AG10803 (cell line): ENCODE data around the gene GATAD2B.
A peak's percentile ranks its signal among the peaks of the same experiment; 100 is the strongest.

Experiments
- DNase-seq: peaks from one replicate; pipeline ENCODE4 v3.0.0; 2010; ENCODE audit warnings: low read depth
- H3K4me3 ChIP-seq: 2 replicates; pipeline ENCODE4 v1.5.1; 2011; ENCODE audit warnings: mild to moderate bottlenecking, low read length, control low read depth
- TF ChIP-seq, protein P1 (sequence below): conservative IDR thresholded peaks from 2 replicates; pipeline ENCODE4 v1.5.1; 2011; ENCODE audit warnings: mild to moderate bottlenecking, low read length, control low read depth, inconsistent platforms

Gene GATAD2B

DNA sequence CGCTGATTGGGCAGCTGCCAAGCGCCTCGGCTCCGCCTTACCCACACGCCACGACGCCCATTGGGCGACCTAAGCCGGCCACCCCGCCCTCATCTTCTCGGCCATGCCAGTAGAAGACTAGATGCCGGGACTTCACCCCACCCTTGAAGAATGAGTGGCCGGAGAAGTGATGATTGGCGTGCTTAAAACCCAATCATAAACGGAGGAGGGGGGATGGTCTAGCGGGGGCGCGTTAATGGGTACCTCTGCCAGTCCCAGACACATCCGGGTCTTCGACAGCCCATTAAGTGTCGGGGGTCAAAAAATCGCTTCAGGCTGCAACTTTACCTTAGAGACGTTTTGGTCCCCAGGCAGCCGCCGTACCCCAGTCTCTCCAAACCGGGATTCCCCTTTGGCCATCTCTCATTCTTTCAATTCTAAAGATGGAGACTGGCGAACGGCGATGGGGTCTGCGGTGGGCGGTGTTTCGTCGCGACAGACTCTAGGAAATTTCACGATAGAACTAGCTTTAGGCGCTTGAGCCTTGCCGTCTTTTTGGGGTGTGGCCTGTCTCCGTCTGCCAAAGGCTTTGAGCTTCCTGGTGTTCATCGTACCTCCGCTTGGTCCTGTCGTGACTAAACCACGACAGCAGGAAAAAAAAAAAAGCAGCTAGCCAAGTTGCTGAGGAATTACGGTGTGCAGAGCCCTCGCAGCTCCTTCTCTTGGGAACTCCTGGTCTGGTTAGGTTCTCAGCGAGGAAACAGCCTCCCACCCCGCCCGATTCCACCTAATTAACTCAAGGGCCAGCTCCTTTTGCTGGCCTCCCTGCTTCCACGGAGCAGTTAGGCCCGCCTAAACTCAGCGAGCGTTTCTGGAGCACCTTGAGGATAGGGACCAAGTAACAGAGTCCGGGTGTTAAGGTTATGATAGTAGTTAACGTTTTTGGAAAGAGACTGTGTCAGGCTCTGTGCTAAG, at the start of gene GATAD2B:
TSS of gene GATAD2B (minus strand) at position 1 of the 954 bp plus-strand sequence. CDS start 94,625 bp downstream, outside the sequence.
- DNase-seq, result peak; percentile 100
- TF ChIP-seq, protein P1, sequence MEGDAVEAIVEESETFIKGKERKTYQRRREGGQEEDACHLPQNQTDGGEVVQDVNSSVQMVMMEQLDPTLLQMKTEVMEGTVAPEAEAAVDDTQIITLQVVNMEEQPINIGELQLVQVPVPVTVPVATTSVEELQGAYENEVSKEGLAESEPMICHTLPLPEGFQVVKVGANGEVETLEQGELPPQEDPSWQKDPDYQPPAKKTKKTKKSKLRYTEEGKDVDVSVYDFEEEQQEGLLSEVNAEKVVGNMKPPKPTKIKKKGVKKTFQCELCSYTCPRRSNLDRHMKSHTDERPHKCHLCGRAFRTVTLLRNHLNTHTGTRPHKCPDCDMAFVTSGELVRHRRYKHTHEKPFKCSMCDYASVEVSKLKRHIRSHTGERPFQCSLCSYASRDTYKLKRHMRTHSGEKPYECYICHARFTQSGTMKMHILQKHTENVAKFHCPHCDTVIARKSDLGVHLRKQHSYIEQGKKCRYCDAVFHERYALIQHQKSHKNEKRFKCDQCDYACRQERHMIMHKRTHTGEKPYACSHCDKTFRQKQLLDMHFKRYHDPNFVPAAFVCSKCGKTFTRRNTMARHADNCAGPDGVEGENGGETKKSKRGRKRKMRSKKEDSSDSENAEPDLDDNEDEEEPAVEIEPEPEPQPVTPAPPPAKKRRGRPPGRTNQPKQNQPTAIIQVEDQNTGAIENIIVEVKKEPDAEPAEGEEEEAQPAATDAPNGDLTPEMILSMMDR, result no peak
- H3K4me3 ChIP-seq, result peak within 1 kb of the TSS; percentile 89

DNA sequence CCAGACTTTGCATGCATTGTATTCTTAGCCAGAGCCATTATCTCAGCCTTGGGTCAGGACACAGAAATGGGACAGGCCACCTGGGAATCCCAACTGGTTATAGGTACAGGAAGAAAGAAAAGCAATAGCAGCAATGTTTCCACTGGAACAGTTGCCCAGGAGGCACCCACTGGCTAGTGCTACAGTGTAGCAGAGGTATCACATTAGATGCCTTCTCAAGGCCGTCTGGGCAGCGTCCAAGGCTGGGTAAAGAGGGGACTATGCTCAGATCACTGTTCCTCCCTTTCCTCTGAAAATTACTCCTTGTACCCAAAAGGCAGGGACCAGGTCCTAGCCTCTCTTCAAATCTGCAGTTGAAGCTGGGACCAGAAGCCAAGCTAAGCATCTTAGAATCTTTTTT, 47.6 kb upstream of the GATAD2B start:
- no peak for DNase-seq
- TF ChIP-seq, protein P1, result no peak
- no peak overlapping the region for H3K4me3 ChIP-seq

DNA sequence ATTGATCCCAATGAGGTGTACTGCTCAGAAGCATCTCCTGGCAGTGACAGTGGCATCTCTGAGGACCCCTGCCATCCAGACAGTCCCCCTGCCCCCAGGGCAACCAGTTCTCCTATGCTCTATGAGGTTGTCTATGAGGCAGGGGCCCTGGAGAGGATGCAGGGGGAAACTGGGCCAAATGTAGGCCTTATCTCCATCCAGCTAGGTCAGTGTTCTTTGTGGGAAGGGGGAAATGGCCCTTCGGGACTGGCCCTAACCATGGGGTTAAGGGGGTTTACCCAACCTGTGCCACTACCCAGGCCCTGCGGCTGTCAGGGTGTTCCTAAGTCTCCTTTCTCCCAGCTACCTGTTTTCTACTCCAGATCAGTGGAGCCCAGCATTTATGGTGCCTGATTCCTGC, 46.2 kb upstream of the GATAD2B start:
- TF ChIP-seq, protein P1, result no peak
- H3K4me3 ChIP-seq, result no peak overlapping the region
- no peak for DNase-seq

DNA sequence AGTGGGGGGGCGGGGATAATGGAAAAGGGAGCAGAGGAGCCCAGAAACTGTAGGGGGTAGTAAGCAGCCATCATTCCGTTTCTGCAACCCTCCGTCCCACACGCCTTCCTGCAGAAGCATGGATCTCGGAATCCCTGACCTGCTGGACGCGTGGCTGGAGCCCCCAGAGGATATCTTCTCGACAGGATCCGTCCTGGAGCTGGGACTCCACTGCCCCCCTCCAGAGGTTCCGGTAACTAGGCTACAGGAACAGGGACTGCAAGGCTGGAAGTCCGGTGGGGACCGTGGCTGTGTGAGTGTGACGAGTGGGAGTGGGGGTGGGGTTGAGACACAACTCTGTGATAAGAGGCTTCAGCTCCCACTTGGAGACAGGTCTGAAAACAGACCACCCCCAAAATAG, 45.6 kb upstream of the GATAD2B start:
- DNase-seq, result no peak
- TF ChIP-seq, protein P1, result no peak
- peak overlapping the region; percentile 75 for H3K4me3 ChIP-seq

DNA sequence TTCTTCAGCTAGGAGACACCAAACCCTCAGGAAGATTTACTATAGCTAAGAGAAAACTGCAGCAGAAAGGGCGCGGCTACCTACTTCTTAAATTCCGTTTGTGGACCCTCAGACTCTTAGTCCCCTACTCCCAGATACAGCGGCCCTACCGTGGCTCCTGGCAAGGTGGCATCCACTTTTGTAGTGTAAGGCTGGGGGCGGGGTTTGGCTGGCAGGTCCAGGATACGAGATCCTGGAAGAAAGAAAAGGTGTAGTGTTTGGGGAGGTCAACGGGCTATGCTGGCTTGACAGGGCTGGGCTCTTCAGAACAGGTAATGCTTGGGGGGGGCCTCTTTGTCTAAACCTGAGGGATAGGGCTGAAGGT, 45.2 kb upstream of the GATAD2B start:
- DNase-seq, result no peak
- peak overlapping the region; percentile 75 for H3K4me3 ChIP-seq
- TF ChIP-seq, protein P1, result no peak

DNA sequence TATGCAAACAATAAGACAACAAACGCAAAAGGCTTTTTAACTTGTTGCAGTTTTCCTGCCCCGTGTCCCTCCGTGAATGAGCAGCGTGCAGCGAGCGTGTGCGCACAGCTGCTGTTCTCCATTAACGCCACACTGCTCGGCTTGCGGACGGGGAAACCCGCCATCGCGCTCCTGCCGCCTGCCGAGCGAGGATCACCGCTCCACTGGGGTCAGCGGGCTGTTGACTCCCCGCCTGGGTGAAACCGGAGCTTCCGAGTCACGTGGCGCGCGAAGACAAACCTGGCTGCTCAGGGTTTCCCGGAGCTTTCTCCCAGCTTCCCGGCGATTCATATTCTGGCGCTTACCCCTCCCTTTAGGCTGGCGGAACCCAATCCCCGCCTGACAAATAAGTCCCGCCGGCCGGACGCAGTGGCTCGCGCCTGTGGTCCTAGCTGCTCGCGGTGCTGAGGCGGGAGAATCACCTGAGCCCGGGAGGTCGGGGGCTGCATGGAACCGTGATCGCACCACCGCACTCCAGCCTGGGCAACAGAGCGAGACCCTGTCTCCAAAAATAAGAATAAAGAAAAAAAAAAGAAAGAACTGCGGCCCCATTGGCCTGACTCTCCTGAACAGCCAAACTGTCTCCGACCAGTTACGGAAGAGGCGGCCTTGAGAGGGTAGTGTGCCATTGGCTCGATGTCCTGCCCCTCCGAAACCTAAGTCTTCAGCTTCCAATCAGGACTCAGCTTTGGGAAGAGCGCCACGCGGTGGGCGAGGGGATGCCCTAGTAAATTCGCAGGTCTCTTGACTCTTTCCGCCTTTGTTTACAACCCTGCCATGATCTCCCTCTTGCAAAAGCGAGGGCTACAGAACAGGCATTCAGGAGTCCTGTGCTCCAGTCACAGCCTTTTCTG, 44.6 kb upstream of the GATAD2B start, which contains the start of gene CREB3L4:
TSS of gene CREB3L4 (plus strand) at position 796 of the 893 bp plus-strand sequence. CDS start 624 bp downstream, outside the sequence.
- TF ChIP-seq, protein P1, result peak; percentile 48
- DNase-seq, result peak; percentile 98

More for the DNA sequence above, 44.6 kb upstream of the GATAD2B start, which contains the start of gene CREB3L4:
- peak within 1 kb of the TSS; percentile 75 for H3K4me3 ChIP-seq
